ENCODE data around the gene ZNF280A.

DNA sequence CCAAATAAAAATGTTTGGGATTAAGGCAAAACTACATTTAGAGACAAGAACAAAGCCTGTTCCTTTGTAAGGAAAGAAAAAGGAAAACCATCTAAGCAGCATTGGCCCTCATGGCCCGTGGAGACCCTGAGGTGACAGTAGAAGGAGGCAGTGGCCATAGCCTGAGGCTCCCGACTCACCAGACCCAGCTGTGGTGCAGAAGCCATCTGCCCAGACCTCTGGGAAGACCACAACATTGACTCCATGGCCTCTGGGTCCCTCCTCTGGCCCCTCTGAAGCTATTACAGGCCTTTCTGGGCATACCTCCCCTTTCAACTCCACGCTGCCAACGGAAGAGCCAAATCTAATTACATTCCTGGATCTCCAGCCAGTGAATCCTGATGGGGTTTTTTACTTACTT is 32.6 kb upstream of the ZNF280A start:
- TF ChIP-seq POLR2AphosphoS5 (IDR thresholded peaks at IDR 0.05) (no peak), CTCF (IDR thresholded peaks at IDR 0.05; ENCODE audit: poor library complexity, severe bottlenecking) (no peak), EP300 (conservative IDR thresholded peaks at IDR 0.05; ENCODE audit: poor library complexity, severe bottlenecking) (no peak), RAD21 (conservative IDR thresholded peaks at IDR 0.05) (no peak)
